K562 (cell line): ENCODE data around the gene SPIRE1. TPM values are rescaled to one million over a fixed set of nuclear protein-coding genes. Genes with fewer than 3 reads are reported as not detected.

ENCODE experiments used
- ATAC-seq: fragments of 200-7000 bp; cut with Tn5 transposase; 3 replicates; pipeline ENCODE4 v1.9.1; 2020; ENCODE audit warnings: moderate library complexity
- BruUV-seq: library from RNA; stranded (reverse); fragments of 400-500 nt; replicated peaks from 2 replicates; lab custom pipeline; 2021; lab: Mats Ljungman, UMichigan
- CTCF ChIA-PET: fragments of 300-600 bp; formaldehyde crosslinking; extraction: SDS; loops from one replicate; lab custom pipeline; 2021; ENCODE audit warnings: low intra/inter-chr PET ratio; lab: Yijun Ruan, JAX
- POLR2A ChIA-PET: fragments of 300-600, 350-650 bp; sonication (Branson Sonifier 250); formaldehyde crosslinking; extraction: SDS; loops from one replicate; lab custom pipeline; 2021; ENCODE audit warnings: antibody characterized with exemption, inconsistent platforms; lab: Yijun Ruan, JAX
- DNase-seq, 4 experiments: peaks; one replicate each; pipeline versions ENCODE4 v3.0.0 to v3.0.0-alpha.2; 2011 to 2018; ENCODE audit warnings: low spot score in 3 of 4, mixed read lengths in 3 of 4; ENCODE audit errors: extremely low read depth in 1 of 4
- FAIRE-seq: peaks from 2 replicates; lab custom pipeline; 2011; peaks lifted over from hg19 to GRCh38; lab: Jason Lieb, UNC
- H2AFZ ChIP-seq: 2 replicates; pipeline ENCODE4 v1.6.0; 2011; ENCODE audit warnings: low read depth, low read length, control low read depth, inconsistent platforms
- H3K27ac ChIP-seq: fragments of 200-600 bp; 3 replicates; pipeline ENCODE4 v1.8.0; 2011; ENCODE audit warnings: low read depth, mild to moderate bottlenecking, control low read depth, inconsistent platforms, low read length, moderate library complexity, mixed read lengths; ENCODE audit errors: extremely low read depth
- H3K27me3 ChIP-seq, 2 experiments: fragments of 300-600 bp in 1 of 2; 2 replicates in 1 of 2; 3 replicates in 1 of 2; pipeline versions ENCODE4 v1.6.0 to v1.8.0; 2011; ENCODE audit warnings: inconsistent platforms in 2 of 2, low read length in 2 of 2, mild to moderate bottlenecking in 1 of 2, mixed read lengths in 1 of 2, moderate library complexity in 1 of 2; ENCODE audit not compliant: control insufficient read depth in 2 of 2, insufficient read depth in 2 of 2
- H3K36me3 ChIP-seq: fragments of 300-600 bp; 3 replicates; pipeline ENCODE4 v1.8.0; 2011; ENCODE audit warnings: mild to moderate bottlenecking, low read length, inconsistent platforms; ENCODE audit not compliant: control insufficient read depth, insufficient read depth
- H3K4me1 ChIP-seq, 2 experiments: fragments of 200-600 bp in 1 of 2; replicated peaks in 1 of 2; 2 replicates in 1 of 2; 3 replicates in 1 of 2; pipeline versions ENCODE4 v1.5.1 to v1.8.0; 2011; ENCODE audit warnings: inconsistent platforms in 2 of 2, low read length in 2 of 2, mild to moderate bottlenecking in 1 of 2, mixed read lengths in 1 of 2, moderate library complexity in 1 of 2; ENCODE audit not compliant: control insufficient read depth in 2 of 2, insufficient read depth in 2 of 2
- H3K4me2 ChIP-seq: 2 replicates; pipeline ENCODE4 v1.6.1; 2011; ENCODE audit warnings: low read length, control low read depth, inconsistent platforms, mixed read lengths; ENCODE audit not compliant: insufficient read depth
- H3K4me3 ChIP-seq: fragments of 200-600 bp; sonication (generic), shearing (Covaris generic); 2 replicates; pipeline ENCODE4 v1.5.1; 2016; ENCODE audit warnings: control low read depth, inconsistent platforms
- H3K79me2 ChIP-seq: fragments of 200-600 bp; 3 replicates; pipeline ENCODE4 v1.8.0; 2011; ENCODE audit warnings: low read length, inconsistent platforms; ENCODE audit not compliant: control insufficient read depth, insufficient read depth
- H3K9ac ChIP-seq, 2 experiments: 2 replicates each; pipeline versions ENCODE4 v1.6.0 to v1.6.1; 2011; ENCODE audit warnings: low read depth in 2 of 2, low read length in 2 of 2, control low read depth in 1 of 2, inconsistent platforms in 1 of 2, mild to moderate bottlenecking in 1 of 2, mixed read lengths in 1 of 2; ENCODE audit not compliant: insufficient read depth in 1 of 2
- H3K9me1 ChIP-seq: one replicate; pipeline ENCODE4 v1.6.0; 2011; ENCODE audit warnings: inconsistent platforms, mild to moderate bottlenecking, low read length, moderate library complexity; ENCODE audit not compliant: control insufficient read depth, insufficient read depth
- H3K9me3 ChIP-seq: replicated peaks from 2 replicates; pipeline ENCODE4 v1.5.1; 2011; ENCODE audit warnings: low read depth, low read length, inconsistent platforms; ENCODE audit not compliant: control insufficient read depth, insufficient read depth
- H4K20me1 ChIP-seq: replicated peaks from 2 replicates; pipeline ENCODE4 v1.6.1; 2011; ENCODE audit warnings: low read length, inconsistent platforms, mixed read lengths; ENCODE audit not compliant: control insufficient read depth, insufficient read depth
- CBFA2T3 ChIP-seq: fragments of 450-650 bp; IDR thresholded peaks from 2 replicates; pipeline ENCODE4 v1.6.1; 2017
- CHD7 ChIP-seq: fragments of 200-600 bp; sonication (generic); IDR thresholded peaks from one replicate; pipeline ENCODE4 v1.6.1; 2012; ENCODE audit warnings: mild to moderate bottlenecking, low read depth, low read length, inconsistent platforms
- ETS2 ChIP-seq: IDR thresholded peaks from 2 replicates; pipeline ENCODE4 v1.6.1; 2016; ENCODE audit warnings: borderline replicate concordance, missing genetic modification characterization, mild to moderate bottlenecking, moderate library complexity, missing compliant biosample characterization; ENCODE audit not compliant: poor library complexity, severe bottlenecking
- NCOA2 ChIP-seq, 2 experiments: fragments of 450-650 bp; IDR thresholded peaks; 2 replicates each; pipeline ENCODE4 v1.6.1; 2018; ENCODE audit warnings: mild to moderate bottlenecking in 2 of 2, moderate library complexity in 1 of 2; ENCODE audit not compliant: partially characterized antibody in 2 of 2
- SMARCA4 ChIP-seq: fragments of 450-650 bp; IDR thresholded peaks from 2 replicates; pipeline ENCODE4 v1.6.1; 2016
- SPI1 ChIP-seq: IDR thresholded peaks from 2 replicates; pipeline ENCODE4 v1.6.1; 2011; ENCODE audit warnings: low read depth, low read length, control low read depth, borderline replicate concordance
- THRB ChIP-seq: fragments of 450-650 bp; formaldehyde crosslinking; conservative IDR thresholded peaks from 2 replicates; pipeline ENCODE4 v1.4.0; 2022; ENCODE audit warnings: mild to moderate bottlenecking, missing genetic modification characterization
- ZNF436 ChIP-seq: fragments of 250-450, 450-650 bp; sonication (Bioruptor Pico); formaldehyde crosslinking; IDR thresholded peaks from 2 replicates; pipeline ENCODE4 v1.7.0; 2020; ENCODE audit warnings: mild to moderate bottlenecking
- WGBS: fragments of 100-300 bp; shearing (Covaris generic); methylation state at CpG from one replicate; pipeline ENCODE4 v1.1.6; 2016; ENCODE audit warnings: low coverage, mixed read lengths; ENCODE audit not compliant: insufficient coverage; ENCODE audit errors: missing lambda C conversion rate; 5-methylcytosine and 5-hydroxymethylcytosine counted together
- in situ Hi-C: fragments of 300-500 bp; cut with MboI; formaldehyde crosslinking; loops from 4 replicates; pipeline ENCODE4 v1.15.0; 2018; ENCODE audit warnings: inconsistent platforms, mixed read lengths
- intact Hi-C: fragments of 100-400 bp; cut with micrococcal nuclease; formaldehyde crosslinking; loops from 2 replicates; pipeline ENCODE4 v1.14.2; 2022
- polyA plus RNA-seq, 8 experiments: library from polyadenylated mRNA; depleted of rRNA in 4 of 8; stranded (reverse) in 5 of 8; unstranded in 3 of 8; fragments of >200 nt; fragmentation: Nextera tagmentation in 2 of 8; fragmentation: Illumina TruSeq in 1 of 8; extraction: Ambion mirVana in 2 of 8; extraction: Trizol in 1 of 8; gene quantifications; 2 replicates each; pipeline versions ENCODE4 v1.2.1 to v1.2.3, GENCODE V29; 2011 to 2014; ENCODE audit warnings: inconsistent platforms in 1 of 8, missing spikeins in 1 of 8
- total RNA-seq, 7 experiments: library from RNA; depleted of rRNA in 6 of 7; stranded (reverse); fragments of >200 nt in 6 of 7; fragmentation: Illumina TruSeq in 2 of 7; extraction: Trizol in 2 of 7; gene quantifications; 2 replicates each; pipeline versions ENCODE4 v1.2.1 to v1.2.3, GENCODE V29; 2011 to 2021; ENCODE audit warnings: low replicate concordance in 1 of 7

Gene SPIRE1
- total and polyA plus RNA-seq, 9 of the 15 experiments (the other 6 are each of a cell fraction or from before 2014, with no cell fraction given): 2.9 to 14.0 (median 10.2) TPM

GRCh38 chr18:12628706-12629702, 28.9 kb downstream of the SPIRE1 start:
- DNase-seq (no peak), ATAC-seq (no peak), FAIRE-seq (no peak)
- in situ Hi-C loops (no loop called here), intact Hi-C loops (no loop called here)
- H3K9me3 ChIP-seq: no peaks in the 10 kb centered on the region
- no peak overlapping the region for H2AFZ ChIP-seq
- POLR2A ChIA-PET: interaction anchor here (1.3 kb wide), 1 partner anchor 11 kb away, joined by 3 read pairs; no protein-coding TSS in a partner anchor
- no peak overlapping the region for H3K27ac ChIP-seq
- BruUV-seq: no TSS peak
- CTCF ChIA-PET: no interaction called here
- no peak overlapping the region for H3K9ac ChIP-seq
- H3K27me3 ChIP-seq: no peaks in the 10 kb centered on the region
- no peaks in the 10 kb centered on the region for H4K20me1 ChIP-seq
- H3K9me1 ChIP-seq: no peaks in the 10 kb centered on the region
- H3K36me3 ChIP-seq: no peaks in the 10 kb centered on the region
- H3K4me3 ChIP-seq: no peak overlapping the region
- no peaks in the 10 kb centered on the region for H3K79me2 ChIP-seq
- 88% methylated on average over 4 of the region's 4 CpGs for WGBS
- no peak overlapping the region for H3K4me2 ChIP-seq
- peaks cover 4 to 7% of the 10 kb centered on the region in 2 experiments; a peak in 3 of 5 replicates for H3K4me1 ChIP-seq
- TF ChIP-seq CBFA2T3: no peak
- no peak for TF ChIP-seq NCOA2 (IDR thresholded peaks at IDR 0.05; ENCODE audit: partially characterized antibody in 2 of 2)
- no peak for TF ChIP-seq THRB
- TF ChIP-seq SPI1: no peak
- TF ChIP-seq SMARCA4: no peak
- TF ChIP-seq ETS2 (tag): no peak
- no peak for TF ChIP-seq ZNF436 (CRISPR knock-in tag)
- no peak for TF ChIP-seq CHD7
